IPS-15b (cell line): ENCODE data around the gene LSP1.
"Not testable (repeated sequence)": the region's sequence is repeated elsewhere in the genome, so short reads cannot be mapped to it uniquely, and the experiment has no call there.

Experiments
- H3K27me3 ChIP-seq: one replicate; pipeline ENCODE4 v1.6.1; 2013; ENCODE audit warnings: low read length; ENCODE audit not compliant: control insufficient read depth, insufficient read depth
- H3K36me3 ChIP-seq: one replicate; pipeline ENCODE4 v1.6.1; 2013; ENCODE audit warnings: low read length; ENCODE audit not compliant: control insufficient read depth, insufficient read depth
- H3K4me1 ChIP-seq: one replicate; pipeline ENCODE4 v1.6.1; 2013; ENCODE audit warnings: mild to moderate bottlenecking, low read length; ENCODE audit not compliant: control insufficient read depth, insufficient read depth
- H3K4me3 ChIP-seq: one replicate; pipeline ENCODE4 v1.5.1; 2013; ENCODE audit warnings: low read depth, low read length
- H3K9ac ChIP-seq: one replicate; pipeline ENCODE4 v1.6.1; 2013; ENCODE audit warnings: low read depth, mild to moderate bottlenecking, low read length
- H3K9me3 ChIP-seq: one replicate; pipeline ENCODE4 v1.6.1; 2013; ENCODE audit warnings: mild to moderate bottlenecking, low read length; ENCODE audit not compliant: control insufficient read depth, insufficient read depth

The LSP1 gene

GRCh38 chr11:1852877-1853276 is at the start of gene LSP1:
Gene LSP1, plus strand, starts transcription at chr11:1853084. Its CDS starts 61 bp downstream, at chr11:1853145.
- H3K27me3 ChIP-seq, result no peaks in the 10 kb centered on the region
- H3K9me3 ChIP-seq, result no peaks in the 10 kb centered on the region
- H3K4me1 ChIP-seq, result no peaks in the 10 kb centered on the region
- H3K9ac ChIP-seq, result no peak within 1 kb of the TSS
- no peak within 1 kb of the TSS for H3K4me3 ChIP-seq
- no peaks in the 10 kb centered on the region for H3K36me3 ChIP-seq

DNA sequence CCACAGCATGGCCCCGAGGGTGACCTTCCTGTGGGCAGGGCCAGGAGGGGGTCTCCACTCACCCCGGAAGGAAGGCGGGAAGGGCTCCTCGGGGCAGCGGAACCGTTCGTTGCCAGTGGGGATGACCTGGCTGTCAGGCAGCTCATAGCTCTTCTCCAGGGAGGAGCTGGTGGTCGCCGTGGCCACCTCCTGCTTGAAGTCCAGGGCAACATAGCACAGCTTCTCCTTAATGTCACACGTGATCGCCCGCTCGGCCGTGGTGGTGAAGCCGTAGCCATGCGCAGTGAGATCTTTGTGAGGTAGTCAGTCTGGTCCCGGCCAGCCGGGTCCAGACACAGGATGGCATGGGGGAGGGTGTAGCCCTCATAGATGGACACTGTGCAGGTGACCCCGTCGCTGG is 49.6 kb upstream of the LSP1 start:
- Histone ChIP-seq H3K4me3 (no peak overlapping the region), H3K9ac (no peak overlapping the region), H3K36me3 (no peaks in the 10 kb centered on the region), H3K9me3 (no peaks in the 10 kb centered on the region), H3K4me1 (no peaks in the 10 kb centered on the region), H3K27me3 (no peaks in the 10 kb centered on the region)

DNA sequence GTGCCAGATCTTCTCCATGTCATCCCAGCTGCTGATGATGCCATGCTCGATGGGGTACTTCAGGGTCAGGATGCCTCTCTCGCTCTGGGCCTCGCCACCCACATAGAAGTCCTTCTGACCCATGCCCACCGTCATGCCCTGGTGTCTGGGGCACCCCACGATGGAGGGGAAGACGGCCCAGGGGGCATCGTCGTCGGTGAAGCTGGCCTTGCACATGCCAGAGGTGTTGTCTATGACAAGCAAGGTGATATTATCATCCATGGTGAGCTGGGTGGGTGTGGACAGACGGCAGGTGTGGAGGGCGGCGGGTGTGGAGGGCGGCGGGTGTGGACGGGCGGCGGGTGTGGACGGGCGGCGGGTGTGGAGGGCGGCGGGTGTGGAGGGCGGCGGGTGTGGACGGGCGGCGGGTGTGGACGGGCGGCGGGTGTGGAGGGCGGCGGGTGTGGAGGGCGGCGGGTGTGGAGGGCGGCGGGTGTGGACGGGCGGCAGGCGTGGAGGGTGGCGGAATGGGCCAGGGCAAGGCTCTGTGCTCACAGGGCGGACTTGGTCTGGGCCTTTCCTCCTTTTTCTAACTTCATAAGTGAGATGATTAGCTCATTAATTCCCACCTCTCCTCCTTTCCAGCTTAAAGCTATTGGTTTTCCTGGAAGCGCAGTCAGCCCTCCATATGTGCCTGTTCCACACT is 48.9 kb upstream of the LSP1 start:
- H3K4me3 ChIP-seq, H3K4me1 ChIP-seq, H3K9me3 ChIP-seq, H3K9ac ChIP-seq, H3K36me3 ChIP-seq, H3K27me3 ChIP-seq: not testable (repeated sequence)

- Histone ChIP-seq H3K9ac (no peak overlapping the region), H3K9me3 (no peaks in the 10 kb centered on the region), H3K36me3 (no peaks in the 10 kb centered on the region), H3K27me3 (no peaks in the 10 kb centered on the region), H3K4me3 (no peak overlapping the region), H3K4me1 (no peaks in the 10 kb centered on the region)
These were observed 47.4 kb upstream of the LSP1 start for GRCh38 chr11:1805525-1805924.

DNA sequence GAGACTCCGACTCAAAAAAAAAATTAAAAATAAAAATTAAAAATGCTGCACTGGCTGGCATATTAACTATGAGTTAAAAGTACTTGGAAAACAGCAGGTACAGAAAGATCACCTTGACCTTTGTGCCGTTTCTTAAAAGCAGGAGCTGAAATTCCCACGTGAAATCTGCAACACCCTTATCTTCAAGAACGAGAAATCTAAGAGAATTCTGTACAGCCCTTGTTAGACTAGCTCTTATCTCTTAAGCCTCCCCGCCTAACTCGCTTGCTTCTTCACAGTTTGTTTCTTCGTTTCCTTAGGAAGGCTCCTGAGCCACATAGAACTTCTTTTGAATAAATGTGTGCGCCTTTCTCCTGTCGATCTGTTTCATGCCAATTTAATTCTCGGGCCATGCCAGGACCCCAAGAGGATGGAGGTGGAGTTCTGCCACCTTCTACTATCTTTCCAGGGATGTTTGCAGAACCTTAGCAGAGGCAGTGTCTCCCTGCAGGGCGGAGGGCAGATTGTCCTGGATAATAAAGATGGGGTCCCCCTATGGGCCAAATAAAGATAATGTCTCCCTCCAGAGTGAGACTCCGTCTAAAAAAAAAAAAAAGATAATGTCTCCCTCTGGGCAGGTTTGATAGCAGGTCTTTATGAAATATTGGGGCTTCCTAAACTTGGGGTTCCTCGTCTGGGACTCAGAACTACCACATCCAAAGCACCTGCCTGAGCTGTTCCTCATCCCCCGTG is 45.5 kb upstream of the LSP1 start:
- Histone ChIP-seq H3K9me3 (no peaks in the 10 kb centered on the region), H3K36me3 (no peaks in the 10 kb centered on the region), H3K9ac (no peak overlapping the region), H3K4me3 (no peak overlapping the region), H3K27me3 (no peaks in the 10 kb centered on the region), H3K4me1 (no peaks in the 10 kb centered on the region)

DNA sequence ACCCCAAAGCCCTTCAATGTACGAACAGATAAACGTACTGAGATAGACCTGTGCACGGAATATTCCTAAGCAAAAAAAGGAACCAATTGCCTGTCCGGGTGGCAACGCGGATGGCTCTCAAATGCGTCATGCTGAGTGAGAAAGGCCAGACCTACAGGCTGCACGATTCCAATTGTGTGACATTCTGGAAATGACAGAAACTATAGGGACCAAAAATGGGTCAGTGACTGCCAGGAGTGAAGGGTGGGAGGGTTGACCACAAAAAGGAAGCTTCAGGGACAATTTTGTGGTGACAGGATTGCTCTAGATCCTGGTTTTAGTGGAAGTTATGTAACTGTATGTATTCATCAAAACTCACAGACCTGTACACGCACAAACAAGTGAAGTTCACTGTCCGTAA is 42.1 kb upstream of the LSP1 start:
- Histone ChIP-seq H3K4me3 (no peak overlapping the region), H3K4me1 (no peaks in the 10 kb centered on the region), H3K9me3 (no peaks in the 10 kb centered on the region), H3K36me3 (no peaks in the 10 kb centered on the region), H3K9ac (no peak overlapping the region), H3K27me3 (no peaks in the 10 kb centered on the region)

- Histone ChIP-seq H3K4me1 (no peaks in the 10 kb centered on the region), H3K9ac (no peak overlapping the region), H3K4me3 (no peak overlapping the region), H3K36me3 (no peaks in the 10 kb centered on the region), H3K9me3 (no peaks in the 10 kb centered on the region), H3K27me3 (no peaks in the 10 kb centered on the region)
These were observed 40.6 kb upstream of the LSP1 start for GRCh38 chr11:1812274-1812673.

DNA sequence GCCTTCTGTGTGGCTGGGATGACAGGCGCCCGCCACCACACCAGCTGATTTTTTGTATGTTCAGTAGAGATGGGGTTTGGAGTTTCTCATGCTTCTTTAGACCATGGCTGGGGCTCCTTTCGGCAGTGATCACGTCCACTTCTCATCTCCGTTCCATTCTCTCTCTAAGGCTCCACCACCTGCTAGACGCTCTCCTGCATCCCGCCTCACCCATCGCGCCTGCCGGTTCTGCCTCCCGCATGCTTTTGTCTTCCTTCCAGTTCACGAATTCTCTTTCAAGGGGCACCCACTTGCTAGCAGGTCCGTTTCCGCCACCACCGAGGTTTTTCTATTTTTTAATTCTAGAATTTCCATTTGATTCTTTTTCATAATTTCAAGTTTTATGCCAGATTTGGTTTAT is 40.1 kb upstream of the LSP1 start:
- Histone ChIP-seq H3K4me1 (no peaks in the 10 kb centered on the region), H3K36me3 (no peaks in the 10 kb centered on the region), H3K9ac (no peak overlapping the region), H3K27me3 (no peaks in the 10 kb centered on the region), H3K9me3 (no peaks in the 10 kb centered on the region), H3K4me3 (no peak overlapping the region)

DNA sequence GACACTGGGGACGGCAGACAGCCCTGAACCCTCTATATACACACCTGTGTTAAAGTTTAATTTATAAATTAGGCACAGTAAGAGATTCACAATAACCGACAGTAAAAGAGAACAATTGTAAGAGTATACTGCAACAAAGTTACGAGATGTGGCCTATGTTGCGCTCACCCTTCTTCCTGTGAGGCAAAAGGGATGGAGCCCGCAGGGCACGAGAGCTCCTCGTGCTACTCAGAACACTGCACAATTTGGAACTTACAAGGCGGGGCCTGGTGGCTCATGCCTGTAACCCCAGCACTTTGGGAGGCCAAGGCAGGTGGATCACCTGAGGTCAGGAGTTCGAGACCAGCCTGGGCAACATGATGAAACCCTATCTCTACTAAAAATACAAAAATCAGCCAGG is 39.5 kb upstream of the LSP1 start:
- not testable (repeated sequence) for H3K27me3 ChIP-seq, H3K9me3 ChIP-seq, H3K36me3 ChIP-seq, H3K4me1 ChIP-seq, H3K4me3 ChIP-seq, H3K9ac ChIP-seq

DNA sequence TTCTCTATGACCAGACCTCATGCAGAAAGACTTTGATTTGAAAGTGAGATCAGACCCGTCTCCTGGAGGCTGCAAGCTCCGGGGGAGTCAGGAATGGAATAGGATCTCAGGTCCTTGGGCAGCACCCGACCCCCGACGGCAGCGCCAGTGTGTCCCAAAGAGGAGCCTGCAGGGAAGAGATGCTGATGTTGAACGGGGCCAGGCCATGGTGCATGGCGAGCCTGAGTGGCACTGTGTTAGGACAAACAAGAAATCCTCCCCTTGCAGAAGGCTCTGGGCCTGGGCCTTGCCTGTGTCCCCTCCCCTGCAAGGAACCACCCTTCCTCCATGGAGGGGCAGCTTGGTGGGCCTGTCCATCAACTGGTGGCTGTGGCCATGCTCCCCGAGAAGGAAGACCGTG is 38.2 kb upstream of the LSP1 start:
- no peaks in the 10 kb centered on the region for H3K27me3 ChIP-seq

DNA sequence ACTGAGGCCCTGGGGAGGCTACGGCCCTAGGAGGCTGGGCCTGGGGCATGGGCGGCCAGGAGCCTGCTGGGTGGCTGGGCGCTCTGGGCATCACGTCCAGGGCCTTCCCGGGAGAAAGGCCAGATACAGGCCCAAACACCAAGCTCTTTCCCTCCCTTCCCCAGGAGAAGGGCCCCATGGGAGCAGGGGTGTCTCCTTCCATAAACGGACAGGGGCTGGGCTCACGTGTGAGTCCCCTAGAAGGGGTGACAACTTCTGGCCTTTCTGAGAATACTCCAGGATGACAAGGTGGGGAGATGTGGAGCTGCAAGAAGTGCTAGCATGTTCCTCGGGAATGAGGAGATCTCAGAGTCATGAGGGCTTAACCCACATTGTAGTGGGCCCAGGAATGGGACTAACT is 37.6 kb upstream of the LSP1 start:
- H3K4me1 ChIP-seq, result no peaks in the 10 kb centered on the region
- H3K27me3 ChIP-seq, result no peaks in the 10 kb centered on the region
- H3K4me3 ChIP-seq, result no peak overlapping the region
- H3K36me3 ChIP-seq, result no peaks in the 10 kb centered on the region
- no peaks in the 10 kb centered on the region for H3K9me3 ChIP-seq
- no peak overlapping the region for H3K9ac ChIP-seq

More for the DNA sequence above, 38.2 kb upstream of the LSP1 start:
- Histone ChIP-seq H3K9me3 (no peaks in the 10 kb centered on the region), H3K9ac (no peak overlapping the region), H3K36me3 (no peaks in the 10 kb centered on the region), H3K4me1 (no peaks in the 10 kb centered on the region), H3K4me3 (no peak overlapping the region)

DNA sequence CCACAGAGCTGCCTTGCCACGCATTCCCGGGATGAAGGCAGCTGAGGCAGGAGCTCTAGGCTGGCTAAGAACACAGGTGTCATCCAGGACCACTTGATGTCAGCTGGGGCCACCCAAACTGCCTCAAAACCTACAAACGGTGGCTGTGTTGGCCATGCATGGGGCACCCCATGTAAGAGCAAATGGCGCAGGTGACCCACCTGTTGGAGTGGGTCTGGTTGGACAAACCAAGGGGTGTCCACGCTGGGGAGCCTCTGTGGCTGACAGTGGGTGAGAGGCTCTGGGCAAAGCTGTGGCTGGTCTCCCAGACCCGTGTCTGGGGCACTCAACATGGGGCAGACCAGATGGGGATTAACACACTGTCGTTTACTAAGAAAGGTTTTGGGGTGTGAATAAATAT is 37.1 kb upstream of the LSP1 start:
- Histone ChIP-seq H3K36me3 (no peaks in the 10 kb centered on the region), H3K4me1 (no peaks in the 10 kb centered on the region), H3K27me3 (no peaks in the 10 kb centered on the region), H3K9me3 (no peaks in the 10 kb centered on the region), H3K9ac (no peak overlapping the region), H3K4me3 (no peak overlapping the region)
